ENCODE measurements around the gene KIAA1958.

The KIAA1958 gene

GRCh38 chr9:112520069-112520468 is 33.4 kb downstream of the KIAA1958 start:
- no peaks in the 10 kb centered on the region for H3K9me3 ChIP-seq (ENCODE audit: control insufficient read depth in 1 of 2, low read length in 2 of 2)

DNA sequence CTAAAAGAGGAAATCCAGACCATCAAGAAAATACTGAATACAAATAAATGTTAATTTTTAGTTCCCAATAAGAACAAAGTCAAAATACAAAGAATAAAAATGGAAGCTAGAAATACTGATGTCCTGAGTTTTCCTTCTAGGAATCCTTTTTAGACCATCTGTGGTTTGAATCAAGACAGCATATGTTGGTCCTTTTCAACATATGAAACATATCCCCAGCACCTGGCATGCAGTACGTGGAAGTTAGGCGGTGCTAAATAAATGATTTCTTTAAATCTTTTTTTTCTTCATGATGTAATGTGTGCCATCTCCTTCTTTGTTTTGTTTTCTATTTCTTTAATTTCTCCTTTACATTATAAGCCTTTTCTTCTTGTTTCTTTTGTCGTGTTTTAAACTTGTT is 34.0 kb downstream of the KIAA1958 start:
- Histone ChIP-seq H3K9ac (ENCODE audit: low read depth in 1 of 2, low read length in 2 of 2) (no peak overlapping the region), H3K4me3 (ENCODE audit: low read depth in 1 of 2, low read length in 2 of 2) (no peak overlapping the region), H3K27me3 (ENCODE audit: control insufficient read depth in 1 of 2, insufficient read depth in 2 of 2, low read length in 2 of 2) (no peaks in the 10 kb centered on the region)

More at GRCh38 chr9:112520069-112520468, 33.4 kb downstream of the KIAA1958 start:
- Histone ChIP-seq H3K27ac (ENCODE audit: low read depth, low read length) (no peak overlapping the region), H3K27me3 (ENCODE audit: control insufficient read depth in 1 of 2, insufficient read depth in 2 of 2, low read length in 2 of 2) (no peaks in the 10 kb centered on the region), H3K4me3 (ENCODE audit: low read depth in 1 of 2, low read length in 2 of 2) (no peak overlapping the region), H3K36me3 (ENCODE audit: control insufficient read depth in 1 of 2, insufficient read depth in 2 of 2, low read length in 2 of 2) (no peaks in the 10 kb centered on the region), H3K9ac (ENCODE audit: low read depth in 1 of 2, low read length in 2 of 2) (no peak overlapping the region), H3K4me1 (ENCODE audit: control insufficient read depth in 1 of 2, insufficient read depth in 2 of 2, low read length in 2 of 2) (no peaks in the 10 kb centered on the region)

GRCh38 chr9:112526973-112527372 is 40.3 kb downstream of the KIAA1958 start:
- Histone ChIP-seq H3K9ac (ENCODE audit: low read depth in 1 of 2, low read length in 2 of 2) (no peak overlapping the region), H3K4me3 (ENCODE audit: low read depth in 1 of 2, low read length in 2 of 2) (no peak overlapping the region), H3K9me3 (ENCODE audit: control insufficient read depth in 1 of 2, low read length in 2 of 2) (no peaks in the 10 kb centered on the region), H3K36me3 (ENCODE audit: control insufficient read depth in 1 of 2, insufficient read depth in 2 of 2, low read length in 2 of 2) (no peaks in the 10 kb centered on the region), H3K4me1 (ENCODE audit: control insufficient read depth in 1 of 2, insufficient read depth in 2 of 2, low read length in 2 of 2) (no peaks in the 10 kb centered on the region), H3K27ac (ENCODE audit: low read depth, low read length) (no peak overlapping the region), H3K27me3 (ENCODE audit: control insufficient read depth in 1 of 2, insufficient read depth in 2 of 2, low read length in 2 of 2) (no peaks in the 10 kb centered on the region)

More for the DNA sequence above, 34.0 kb downstream of the KIAA1958 start:
- H3K4me1 ChIP-seq (ENCODE audit: control insufficient read depth in 1 of 2, insufficient read depth in 2 of 2, low read length in 2 of 2): no peaks in the 10 kb centered on the region
- no peaks in the 10 kb centered on the region for H3K36me3 ChIP-seq (ENCODE audit: control insufficient read depth in 1 of 2, insufficient read depth in 2 of 2, low read length in 2 of 2)
- no peaks in the 10 kb centered on the region for H3K9me3 ChIP-seq (ENCODE audit: control insufficient read depth in 1 of 2, low read length in 2 of 2)
- no peak overlapping the region for H3K27ac ChIP-seq (ENCODE audit: low read depth, low read length)

DNA sequence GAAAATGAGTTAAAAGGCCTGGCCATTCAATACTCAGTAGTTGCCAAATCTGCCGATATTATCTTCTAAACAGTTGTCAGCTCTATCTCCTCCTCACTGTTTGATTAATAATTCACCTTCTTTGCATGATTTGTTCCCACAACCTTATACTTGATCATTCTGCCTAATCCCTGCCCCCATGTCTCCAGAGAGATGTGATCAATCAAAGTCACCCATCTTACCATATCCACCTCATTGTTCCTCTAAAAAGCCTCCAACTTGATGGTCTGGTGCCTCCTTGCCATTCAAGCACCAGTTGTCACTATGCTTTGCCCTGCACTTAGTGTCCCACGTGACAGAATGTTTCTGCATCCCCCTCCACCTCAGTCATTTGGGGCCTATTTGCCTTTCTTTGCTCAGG is 41.3 kb downstream of the KIAA1958 start:
- Histone ChIP-seq H3K4me3 (ENCODE audit: low read depth in 1 of 2, low read length in 2 of 2) (no peak overlapping the region), H3K4me1 (ENCODE audit: control insufficient read depth in 1 of 2, insufficient read depth in 2 of 2, low read length in 2 of 2) (no peaks in the 10 kb centered on the region), H3K9me3 (ENCODE audit: control insufficient read depth in 1 of 2, low read length in 2 of 2) (no peaks in the 10 kb centered on the region), H3K27ac (ENCODE audit: low read depth, low read length) (no peak overlapping the region), H3K9ac (ENCODE audit: low read depth in 1 of 2, low read length in 2 of 2) (no peak overlapping the region), H3K36me3 (ENCODE audit: control insufficient read depth in 1 of 2, insufficient read depth in 2 of 2, low read length in 2 of 2) (no peaks in the 10 kb centered on the region), H3K27me3 (ENCODE audit: control insufficient read depth in 1 of 2, insufficient read depth in 2 of 2, low read length in 2 of 2) (no peaks in the 10 kb centered on the region)

DNA sequence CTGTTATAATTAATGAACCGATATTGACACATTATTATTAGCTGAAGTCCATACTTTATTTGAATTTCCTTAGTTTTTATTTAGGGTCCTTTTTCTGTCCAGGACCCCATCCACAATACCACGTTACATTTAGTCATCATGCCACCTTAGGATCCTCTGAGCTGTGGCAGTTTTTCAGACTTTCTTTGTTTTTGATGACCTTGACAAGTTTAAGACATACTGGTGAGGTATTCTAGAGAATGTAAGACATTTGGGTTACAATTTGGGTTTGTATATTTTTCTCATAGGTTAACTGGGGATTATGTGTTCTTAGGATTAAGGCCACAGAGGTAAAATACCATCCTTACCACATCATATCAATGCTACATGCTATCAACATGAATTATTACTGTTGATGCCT is 42.7 kb downstream of the KIAA1958 start:
- Histone ChIP-seq H3K9me3 (ENCODE audit: control insufficient read depth in 1 of 2, low read length in 2 of 2) (no peaks in the 10 kb centered on the region), H3K9ac (ENCODE audit: low read depth in 1 of 2, low read length in 2 of 2) (no peak overlapping the region), H3K4me1 (ENCODE audit: control insufficient read depth in 1 of 2, insufficient read depth in 2 of 2, low read length in 2 of 2) (no peaks in the 10 kb centered on the region), H3K4me3 (ENCODE audit: low read depth in 1 of 2, low read length in 2 of 2) (no peak overlapping the region), H3K27ac (ENCODE audit: low read depth, low read length) (no peak overlapping the region), H3K36me3 (ENCODE audit: control insufficient read depth in 1 of 2, insufficient read depth in 2 of 2, low read length in 2 of 2) (no peaks in the 10 kb centered on the region), H3K27me3 (ENCODE audit: control insufficient read depth in 1 of 2, insufficient read depth in 2 of 2, low read length in 2 of 2) (no peaks in the 10 kb centered on the region)

DNA sequence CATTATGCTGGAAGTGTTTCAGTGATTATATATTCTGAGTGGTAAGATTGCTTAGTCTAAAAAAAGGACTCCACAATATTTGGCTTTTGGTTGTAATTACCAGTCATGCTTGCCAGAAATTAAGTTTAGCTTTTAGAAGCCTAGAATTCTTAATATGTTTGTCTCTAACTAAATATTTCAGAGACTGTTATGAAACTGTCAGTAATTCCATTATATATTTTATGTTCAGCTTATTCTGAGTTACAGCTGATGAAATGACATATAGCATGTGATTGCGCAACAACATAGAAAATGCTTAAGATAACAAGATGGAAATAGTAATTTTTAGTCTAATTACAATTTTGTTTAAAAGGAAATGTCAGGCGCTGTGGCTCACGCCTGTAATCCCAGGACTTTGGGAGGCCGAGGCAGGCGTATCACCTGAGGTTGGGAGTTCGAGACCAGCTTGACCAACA is 44.2 kb downstream of the KIAA1958 start:
- no peaks in the 10 kb centered on the region for H3K27me3 ChIP-seq (ENCODE audit: control insufficient read depth in 1 of 2, insufficient read depth in 2 of 2, low read length in 2 of 2)
- no peak overlapping the region for H3K27ac ChIP-seq (ENCODE audit: low read depth, low read length)
- H3K36me3 ChIP-seq (ENCODE audit: control insufficient read depth in 1 of 2, insufficient read depth in 2 of 2, low read length in 2 of 2): no peaks in the 10 kb centered on the region
- no peak overlapping the region for H3K9ac ChIP-seq (ENCODE audit: low read depth in 1 of 2, low read length in 2 of 2)
- H3K4me1 ChIP-seq (ENCODE audit: control insufficient read depth in 1 of 2, insufficient read depth in 2 of 2, low read length in 2 of 2): no peaks in the 10 kb centered on the region
- no peaks in the 10 kb centered on the region for H3K9me3 ChIP-seq (ENCODE audit: control insufficient read depth in 1 of 2, low read length in 2 of 2)
- H3K4me3 ChIP-seq (ENCODE audit: low read depth in 1 of 2, low read length in 2 of 2): no peak overlapping the region

GRCh38 chr9:112531666-112532282 is 45.1 kb downstream of the KIAA1958 start:
- no peaks in the 10 kb centered on the region for H3K27me3 ChIP-seq (ENCODE audit: control insufficient read depth in 1 of 2, insufficient read depth in 2 of 2, low read length in 2 of 2)
- no peak overlapping the region for H3K9ac ChIP-seq (ENCODE audit: low read depth in 1 of 2, low read length in 2 of 2)
- H3K4me3 ChIP-seq (ENCODE audit: low read depth in 1 of 2, low read length in 2 of 2): no peak overlapping the region
- H3K27ac ChIP-seq (ENCODE audit: low read depth, low read length): no peak overlapping the region
- H3K4me1 ChIP-seq (ENCODE audit: control insufficient read depth in 1 of 2, insufficient read depth in 2 of 2, low read length in 2 of 2): no peaks in the 10 kb centered on the region
- H3K36me3 ChIP-seq (ENCODE audit: control insufficient read depth in 1 of 2, insufficient read depth in 2 of 2, low read length in 2 of 2): no peaks in the 10 kb centered on the region
- no peaks in the 10 kb centered on the region for H3K9me3 ChIP-seq (ENCODE audit: control insufficient read depth in 1 of 2, low read length in 2 of 2)

DNA sequence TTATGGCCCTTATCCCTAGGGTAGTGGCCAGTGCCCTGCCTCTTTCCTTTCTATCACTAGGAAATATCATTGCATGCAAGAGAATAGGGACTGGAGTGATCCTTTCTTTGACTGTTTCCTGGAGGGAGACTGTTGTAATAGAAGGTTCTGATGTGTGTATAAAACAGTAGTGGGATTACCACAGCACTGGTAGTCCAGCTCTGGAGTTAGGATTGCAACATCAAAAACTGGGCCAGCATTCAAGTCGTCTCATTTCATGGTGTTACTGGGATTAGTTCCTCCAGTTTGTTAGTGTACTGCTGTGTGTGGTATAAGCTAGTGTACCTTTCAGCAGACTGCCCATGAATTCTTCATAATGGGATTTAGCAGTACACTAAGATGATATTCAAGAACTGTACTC is 45.8 kb downstream of the KIAA1958 start:
- H3K27me3 ChIP-seq (ENCODE audit: control insufficient read depth in 1 of 2, insufficient read depth in 2 of 2, low read length in 2 of 2): no peaks in the 10 kb centered on the region

GRCh38 chr9:112533660-112534059 is 47.0 kb downstream of the KIAA1958 start:
- H3K36me3 ChIP-seq (ENCODE audit: control insufficient read depth in 1 of 2, insufficient read depth in 2 of 2, low read length in 2 of 2): no peaks in the 10 kb centered on the region
- H3K27ac ChIP-seq (ENCODE audit: low read depth, low read length): no peak overlapping the region
- no peaks in the 10 kb centered on the region for H3K4me1 ChIP-seq (ENCODE audit: control insufficient read depth in 1 of 2, insufficient read depth in 2 of 2, low read length in 2 of 2)
- no peak overlapping the region for H3K4me3 ChIP-seq (ENCODE audit: low read depth in 1 of 2, low read length in 2 of 2)
- no peaks in the 10 kb centered on the region for H3K27me3 ChIP-seq (ENCODE audit: control insufficient read depth in 1 of 2, insufficient read depth in 2 of 2, low read length in 2 of 2)
- H3K9me3 ChIP-seq (ENCODE audit: control insufficient read depth in 1 of 2, low read length in 2 of 2): no peaks in the 10 kb centered on the region
- no peak overlapping the region for H3K9ac ChIP-seq (ENCODE audit: low read depth in 1 of 2, low read length in 2 of 2)

More for the DNA sequence above, 45.8 kb downstream of the KIAA1958 start:
- Histone ChIP-seq H3K9ac (ENCODE audit: low read depth in 1 of 2, low read length in 2 of 2) (no peak overlapping the region), H3K27ac (ENCODE audit: low read depth, low read length) (no peak overlapping the region), H3K4me1 (ENCODE audit: control insufficient read depth in 1 of 2, insufficient read depth in 2 of 2, low read length in 2 of 2) (no peaks in the 10 kb centered on the region), H3K4me3 (ENCODE audit: low read depth in 1 of 2, low read length in 2 of 2) (no peak overlapping the region), H3K9me3 (ENCODE audit: control insufficient read depth in 1 of 2, low read length in 2 of 2) (no peaks in the 10 kb centered on the region), H3K36me3 (ENCODE audit: control insufficient read depth in 1 of 2, insufficient read depth in 2 of 2, low read length in 2 of 2) (no peaks in the 10 kb centered on the region)

- Histone ChIP-seq H3K36me3 (ENCODE audit: control insufficient read depth in 1 of 2, insufficient read depth in 2 of 2, low read length in 2 of 2) (no peaks in the 10 kb centered on the region), H3K9me3 (ENCODE audit: control insufficient read depth in 1 of 2, low read length in 2 of 2) (no peaks in the 10 kb centered on the region), H3K27me3 (ENCODE audit: control insufficient read depth in 1 of 2, insufficient read depth in 2 of 2, low read length in 2 of 2) (no peaks in the 10 kb centered on the region), H3K4me1 (ENCODE audit: control insufficient read depth in 1 of 2, insufficient read depth in 2 of 2, low read length in 2 of 2) (no peaks in the 10 kb centered on the region), H3K9ac (ENCODE audit: low read depth in 1 of 2, low read length in 2 of 2) (no peak overlapping the region), H3K27ac (ENCODE audit: low read depth, low read length) (no peak overlapping the region), H3K4me3 (ENCODE audit: low read depth in 1 of 2, low read length in 2 of 2) (no peak overlapping the region)
These were observed 48.7 kb downstream of the KIAA1958 start for GRCh38 chr9:112535301-112535700.
